GM23248 (cell line): ENCODE measurements around the gene PYDC2.

ENCODE experiments used
- EZH2 ChIP-seq: fragments of 200-600 bp; sonication (generic); IDR thresholded peaks from 2 replicates; pipeline ENCODE4 v1.6.1; 2018; ENCODE audit warnings: antibody characterized with exemption, mild to moderate bottlenecking; ENCODE audit not compliant: insufficient read depth, poor library complexity, severe bottlenecking
- EZH2phosphoT487 ChIP-seq: fragments of 200-600 bp; sonication (generic); IDR thresholded peaks from 2 replicates; pipeline ENCODE4 v1.6.1; 2018; ENCODE audit warnings: antibody characterized with exemption, moderate library complexity, mild to moderate bottlenecking, low read depth; ENCODE audit not compliant: insufficient read depth

GRCh38 chr3:191440532-191440931 is 20.4 kb upstream of the PYDC2 start:
- no peak for TF ChIP-seq EZH2
- no peak for TF ChIP-seq EZH2phosphoT487
